Stimulated activated memory B cell treated with anti-CD40 and anti-IgM and Interleukin-4, amounts not matched to agents 10 μg/mL and 1 μg/mL and 100 μg/mL, for 72 hours (primary cell): Measurements from ENCODE around the gene DNAJC5.
"Not testable (repeated sequence)": the region's sequence is repeated elsewhere in the genome, so short reads cannot be mapped to it uniquely, and the experiment has no call there.

ENCODE experiments used
- ATAC-seq: fragments of 150-1000 bp; cut with Tn5 transposase; 2 replicates; pipeline ENCODE4 v1.10.0; 2021
- H3K27ac Mint-ChIP-seq: one replicate; pipeline ENCODE4 v1.8.0; 2022; ENCODE audit warnings: mild to moderate bottlenecking, mixed read lengths
- H3K27me3 Mint-ChIP-seq: one replicate; pipeline ENCODE4 v1.8.0; 2022; ENCODE audit warnings: mixed read lengths
- H3K36me3 Mint-ChIP-seq: one replicate; pipeline ENCODE4 v1.8.0; 2022; ENCODE audit warnings: mixed read lengths
- H3K4me1 Mint-ChIP-seq: one replicate; pipeline ENCODE4 v1.8.0; 2022; ENCODE audit warnings: mixed read lengths
- H3K4me3 Mint-ChIP-seq: one replicate; pipeline ENCODE4 v1.8.0; 2022; ENCODE audit warnings: mild to moderate bottlenecking, moderate library complexity, mixed read lengths
- H3K9me3 Mint-ChIP-seq: one replicate; pipeline ENCODE4 v1.8.0; 2022; ENCODE audit warnings: mixed read lengths

The DNAJC5 gene

DNA sequence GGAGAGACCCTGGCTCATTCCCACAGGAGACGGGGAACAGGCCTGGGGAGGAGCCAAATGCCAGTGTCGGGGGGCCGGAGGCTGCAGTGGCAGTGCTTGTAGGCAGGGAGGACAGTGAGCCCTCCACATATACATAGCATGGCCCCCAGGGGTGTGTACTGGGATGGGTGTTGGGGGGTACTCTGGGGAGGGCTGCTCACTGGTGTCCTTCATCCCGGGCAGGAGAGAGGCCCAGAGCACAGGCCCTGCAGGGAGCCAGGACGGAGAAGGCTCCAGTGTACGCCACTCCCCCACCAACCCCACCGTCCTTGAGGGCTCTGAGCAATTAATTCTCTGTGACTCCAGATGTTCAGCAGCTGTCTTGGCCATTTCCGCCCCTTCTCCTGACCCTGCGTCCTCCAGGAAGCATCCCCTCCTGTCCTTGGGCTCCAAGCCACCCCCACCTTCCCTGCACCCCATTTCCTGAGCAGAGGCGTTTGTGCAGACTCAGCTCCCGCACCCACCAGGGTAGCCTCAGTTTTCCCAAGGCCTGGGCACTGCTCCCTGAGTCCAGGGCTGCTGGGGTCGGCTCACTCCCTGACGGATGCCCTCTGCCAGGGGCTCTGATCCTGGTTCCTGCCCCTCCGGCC is 37.0 kb upstream of the DNAJC5 start:
- H3K9me3 Mint-ChIP-seq: no peaks in the 10 kb centered on the region
- H3K4me3 Mint-ChIP-seq: peak overlapping the region; percentile 7
- no peak for ATAC-seq
- H3K27me3 Mint-ChIP-seq: peaks cover 19% of the 10 kb centered on the region
- H3K36me3 Mint-ChIP-seq: peaks cover 13% of the 10 kb centered on the region
- peak overlapping the region; percentile 53 for H3K27ac Mint-ChIP-seq
- peaks cover 54% of the 10 kb centered on the region for H3K4me1 Mint-ChIP-seq

DNA sequence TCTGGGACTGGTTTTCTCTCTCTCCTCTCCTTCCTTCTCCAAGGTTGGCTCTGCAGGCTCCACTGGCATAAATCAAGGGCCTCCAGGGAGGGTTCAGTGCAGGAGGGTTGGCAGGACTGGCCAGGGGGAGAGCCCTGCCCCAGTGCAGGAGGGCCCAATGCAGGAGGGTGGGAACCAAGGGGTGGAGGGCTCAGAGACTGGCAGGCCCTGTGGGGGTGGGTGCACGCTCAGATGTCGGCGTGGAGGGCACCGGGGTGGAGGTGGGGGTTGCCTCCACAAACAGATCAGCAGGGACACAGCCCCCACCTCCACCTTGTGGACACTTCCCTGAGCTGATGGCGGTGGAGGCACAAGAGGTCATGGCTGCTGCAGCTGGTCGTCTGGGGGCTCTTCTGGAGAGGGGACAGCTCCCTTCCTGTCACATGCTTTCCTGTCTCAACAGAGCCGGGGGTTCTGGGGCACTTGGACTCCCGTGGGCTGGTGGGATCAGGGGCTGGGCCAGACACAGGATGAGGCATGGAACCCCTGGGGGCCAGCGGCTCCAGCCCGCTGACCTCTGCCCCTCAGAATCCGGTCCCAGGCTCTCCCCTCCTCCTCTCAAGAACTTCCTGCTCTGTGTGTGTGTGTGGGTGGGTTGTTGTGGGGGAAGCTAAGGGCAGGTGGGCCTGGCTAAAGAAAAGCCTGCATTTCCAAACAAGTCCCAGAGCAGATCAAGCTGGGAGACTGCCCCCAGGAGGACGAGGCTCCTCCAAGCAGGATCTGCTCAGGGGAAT is 36.3 kb upstream of the DNAJC5 start:
- Mint-ChIP-seq H3K27me3 (peaks cover 19% of the 10 kb centered on the region), H3K36me3 (peaks cover 18% of the 10 kb centered on the region), H3K9me3 (no peaks in the 10 kb centered on the region), H3K27ac (peak overlapping the region; percentile 53), H3K4me1 (peaks cover 61% of the 10 kb centered on the region), H3K4me3 (no peak overlapping the region)
- ATAC-seq: peak; percentile 28

DNA sequence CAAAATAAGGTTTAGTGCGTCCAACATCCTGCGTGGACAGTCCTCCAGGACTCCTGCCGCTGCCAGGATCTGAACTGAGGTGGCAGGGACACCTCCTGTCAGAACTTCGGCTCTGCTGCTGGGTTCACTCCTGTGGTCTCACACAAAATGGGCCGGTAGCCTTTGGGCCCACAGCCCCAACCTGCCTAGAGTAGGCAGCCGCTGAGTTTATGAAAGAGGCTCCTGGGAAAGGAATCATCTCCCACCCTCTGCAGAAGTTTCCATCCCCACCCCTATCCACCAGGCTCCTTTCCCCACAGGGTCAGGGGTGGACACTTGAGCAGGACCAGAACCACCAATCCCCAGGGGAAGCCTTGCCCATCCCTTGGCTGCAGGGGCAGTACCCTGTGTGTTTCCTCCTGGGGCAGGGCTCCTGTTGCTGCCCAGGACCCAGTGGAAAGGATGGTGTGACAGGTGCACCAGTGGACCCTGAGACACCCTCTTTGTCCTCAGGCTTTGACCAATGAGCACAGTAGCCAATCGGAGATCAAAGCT is 35.7 kb upstream of the DNAJC5 start:
- peaks cover 18% of the 10 kb centered on the region for H3K36me3 Mint-ChIP-seq
- ATAC-seq: no peak
- H3K27me3 Mint-ChIP-seq: peaks cover 16% of the 10 kb centered on the region
- H3K4me1 Mint-ChIP-seq: peaks cover 61% of the 10 kb centered on the region
- H3K4me3 Mint-ChIP-seq: no peak overlapping the region
- H3K27ac Mint-ChIP-seq: peak overlapping the region; percentile 53
- no peaks in the 10 kb centered on the region for H3K9me3 Mint-ChIP-seq

DNA sequence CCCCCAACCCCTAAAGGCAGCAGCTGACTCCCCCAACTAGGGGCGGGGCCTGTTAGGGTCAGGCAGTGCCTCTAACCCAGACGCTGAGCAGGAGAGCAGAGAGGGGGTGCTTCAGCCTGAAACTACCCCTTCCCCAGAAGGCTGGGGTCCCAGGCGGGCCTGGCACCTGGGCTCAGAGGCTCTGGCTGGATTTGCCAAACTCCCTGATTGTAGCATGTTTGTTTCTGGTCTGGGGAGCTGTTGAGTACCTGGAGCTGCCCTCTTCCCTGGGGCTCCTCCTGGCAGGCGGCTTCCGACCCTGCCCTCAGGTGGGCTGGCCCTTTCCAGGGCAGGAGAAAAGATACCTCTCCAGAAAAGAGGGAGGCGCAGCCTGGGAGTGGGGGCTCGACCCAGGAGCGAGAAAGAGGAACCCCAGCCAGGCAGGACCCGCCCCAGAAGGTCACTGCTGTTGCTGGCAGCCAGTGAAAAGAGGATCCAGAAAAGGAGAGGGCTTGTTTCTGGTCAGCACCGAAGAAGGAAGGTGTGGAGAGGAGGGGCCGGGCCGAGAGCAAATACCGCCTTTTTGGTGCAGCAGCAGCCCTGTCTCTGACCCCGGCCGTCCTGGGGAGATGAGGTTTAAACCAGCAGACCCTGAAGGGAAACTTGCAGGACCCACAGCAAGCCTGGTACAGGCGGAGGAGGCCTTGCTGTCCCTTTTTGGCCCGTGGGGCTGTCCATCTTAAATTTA is 34.4 kb upstream of the DNAJC5 start:
- Mint-ChIP-seq H3K4me3 (peak overlapping the region; percentile 20), H3K27ac (peak overlapping the region; percentile 60), H3K9me3 (no peaks in the 10 kb centered on the region), H3K27me3 (peaks cover 10% of the 10 kb centered on the region), H3K36me3 (peaks cover 18% of the 10 kb centered on the region), H3K4me1 (peaks cover 59% of the 10 kb centered on the region)
- ATAC-seq: no peak

DNA sequence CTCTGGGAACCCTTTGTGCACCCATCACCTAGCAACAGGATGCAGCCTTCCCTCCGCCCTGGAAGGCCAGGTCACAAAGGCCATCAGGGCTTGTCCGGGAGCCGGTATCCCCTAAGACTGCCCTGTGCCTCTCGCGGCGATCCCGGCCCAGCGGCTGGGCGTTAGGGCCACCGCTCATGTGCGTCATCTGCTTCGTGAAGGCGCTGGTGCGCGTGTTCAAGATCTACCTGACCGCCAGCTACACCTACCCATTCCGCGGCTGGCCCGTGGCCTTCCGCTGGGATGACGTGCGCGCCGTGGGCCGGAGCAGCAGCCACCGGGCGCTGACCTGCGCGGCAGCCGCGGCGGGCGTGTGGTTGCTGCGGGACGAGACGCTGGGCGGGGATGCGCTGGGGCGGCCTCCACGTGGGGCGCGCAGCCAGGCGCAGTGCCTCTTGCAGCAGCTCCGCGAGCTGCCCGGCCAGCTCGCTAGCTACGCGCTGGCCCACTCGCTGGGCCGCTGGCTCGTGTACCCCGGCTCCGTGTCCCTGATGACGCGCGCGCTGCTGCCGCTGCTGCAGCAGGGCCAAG is 33.5 kb upstream of the DNAJC5 start, which contains the start of gene ABHD16B:
TSS of gene ABHD16B (plus strand) at position 134 of the 570 bp plus-strand sequence. CDS start at position 177, 43 bp downstream.
- Mint-ChIP-seq H3K4me1 (peaks cover 67% of the 10 kb centered on the region), H3K36me3 (peaks cover 18% of the 10 kb centered on the region), H3K9me3 (no peaks in the 10 kb centered on the region), H3K27me3 (peaks cover 6% of the 10 kb centered on the region), H3K27ac (peak within 1 kb of the TSS; percentile 60), H3K4me3 (peak within 1 kb of the TSS; percentile 20)
- no peak for ATAC-seq

DNA sequence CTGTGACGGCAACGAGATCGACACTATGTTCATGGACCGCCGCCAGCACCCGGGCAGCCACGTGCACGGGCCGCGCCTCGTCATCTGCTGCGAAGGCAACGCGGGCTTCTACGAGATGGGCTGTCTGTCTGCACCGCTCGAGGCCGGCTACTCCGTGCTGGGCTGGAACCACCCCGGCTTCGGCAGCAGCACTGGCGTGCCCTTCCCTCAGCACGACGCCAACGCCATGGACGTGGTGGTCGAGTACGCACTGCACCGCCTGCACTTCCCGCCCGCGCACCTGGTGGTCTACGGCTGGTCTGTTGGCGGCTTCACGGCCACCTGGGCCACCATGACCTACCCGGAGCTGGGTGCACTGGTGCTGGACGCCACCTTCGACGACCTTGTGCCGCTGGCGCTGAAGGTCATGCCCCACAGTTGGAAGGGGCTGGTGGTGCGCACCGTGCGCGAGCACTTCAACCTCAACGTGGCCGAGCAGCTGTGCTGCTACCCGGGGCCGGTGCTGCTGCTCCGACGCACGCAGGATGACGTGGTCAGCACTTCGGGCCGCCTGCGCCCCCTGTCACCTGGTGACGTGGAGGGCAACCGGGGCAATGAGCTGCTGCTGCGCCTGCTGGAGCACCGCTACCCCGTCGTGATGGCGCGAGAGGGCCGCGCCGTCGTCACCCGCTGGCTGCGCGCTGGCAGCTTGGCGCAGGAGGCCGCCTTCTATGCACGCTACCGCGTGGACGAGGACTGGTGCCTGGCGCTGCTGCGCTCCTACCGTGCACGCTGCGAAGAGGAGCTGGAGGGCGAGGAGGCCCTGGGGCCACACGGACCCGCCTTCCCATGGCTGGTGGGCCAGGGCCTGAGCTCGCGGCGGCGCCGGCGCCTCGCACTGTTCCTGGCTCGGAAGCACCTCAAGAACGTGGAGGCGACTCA is 32.7 kb upstream of the DNAJC5 start:
- peaks cover 18% of the 10 kb centered on the region for H3K36me3 Mint-ChIP-seq
- no peaks in the 10 kb centered on the region for H3K27me3 Mint-ChIP-seq
- no peak overlapping the region for H3K27ac Mint-ChIP-seq
- peaks cover 62% of the 10 kb centered on the region for H3K4me1 Mint-ChIP-seq
- no peaks in the 10 kb centered on the region for H3K9me3 Mint-ChIP-seq
- ATAC-seq: no peak
- H3K4me3 Mint-ChIP-seq: no peak overlapping the region

DNA sequence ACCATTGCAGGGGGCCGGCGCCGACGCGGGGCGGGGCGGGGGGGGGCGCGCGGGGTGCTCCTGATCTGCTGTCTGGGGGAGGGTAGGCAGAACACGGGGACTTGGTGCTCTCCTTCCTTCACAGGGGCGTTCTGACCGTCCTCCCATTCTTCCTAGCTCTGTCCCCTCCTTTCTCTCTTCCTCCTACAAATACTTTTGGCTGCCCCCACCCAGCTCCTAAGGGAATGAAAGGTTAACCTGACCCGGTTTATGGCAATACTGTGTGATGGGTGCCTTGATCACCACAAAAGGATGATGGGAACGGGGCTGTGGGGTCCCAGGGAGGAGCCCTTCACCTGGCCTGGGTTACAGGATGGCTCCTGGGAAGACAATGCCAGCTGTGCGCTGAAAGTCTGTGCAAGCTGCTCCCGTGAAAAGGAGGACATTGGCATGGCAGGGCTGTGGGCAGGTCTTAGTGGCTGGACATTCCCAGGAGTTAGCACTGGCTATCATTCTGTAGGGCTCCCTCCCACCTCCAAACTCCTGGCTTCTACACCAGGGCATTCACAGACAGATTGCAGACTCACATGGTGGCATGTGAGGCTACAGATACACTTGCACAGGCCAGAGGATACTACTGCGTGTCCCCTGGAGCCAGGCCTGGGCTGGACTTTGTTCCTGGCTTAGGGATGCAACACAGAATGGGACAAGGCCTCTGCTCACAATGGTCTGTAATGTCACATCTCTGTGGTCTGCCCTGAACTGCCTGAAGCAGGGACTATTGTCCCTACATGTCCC is 31.7 kb upstream of the DNAJC5 start:
- no peaks in the 10 kb centered on the region for H3K9me3 Mint-ChIP-seq
- H3K4me3 Mint-ChIP-seq: peak overlapping the region; percentile 89
- no peak for ATAC-seq
- peaks cover 22% of the 10 kb centered on the region for H3K36me3 Mint-ChIP-seq
- peak overlapping the region; percentile 92 for H3K27ac Mint-ChIP-seq
- no peaks in the 10 kb centered on the region for H3K27me3 Mint-ChIP-seq
- peaks cover 56% of the 10 kb centered on the region for H3K4me1 Mint-ChIP-seq

DNA sequence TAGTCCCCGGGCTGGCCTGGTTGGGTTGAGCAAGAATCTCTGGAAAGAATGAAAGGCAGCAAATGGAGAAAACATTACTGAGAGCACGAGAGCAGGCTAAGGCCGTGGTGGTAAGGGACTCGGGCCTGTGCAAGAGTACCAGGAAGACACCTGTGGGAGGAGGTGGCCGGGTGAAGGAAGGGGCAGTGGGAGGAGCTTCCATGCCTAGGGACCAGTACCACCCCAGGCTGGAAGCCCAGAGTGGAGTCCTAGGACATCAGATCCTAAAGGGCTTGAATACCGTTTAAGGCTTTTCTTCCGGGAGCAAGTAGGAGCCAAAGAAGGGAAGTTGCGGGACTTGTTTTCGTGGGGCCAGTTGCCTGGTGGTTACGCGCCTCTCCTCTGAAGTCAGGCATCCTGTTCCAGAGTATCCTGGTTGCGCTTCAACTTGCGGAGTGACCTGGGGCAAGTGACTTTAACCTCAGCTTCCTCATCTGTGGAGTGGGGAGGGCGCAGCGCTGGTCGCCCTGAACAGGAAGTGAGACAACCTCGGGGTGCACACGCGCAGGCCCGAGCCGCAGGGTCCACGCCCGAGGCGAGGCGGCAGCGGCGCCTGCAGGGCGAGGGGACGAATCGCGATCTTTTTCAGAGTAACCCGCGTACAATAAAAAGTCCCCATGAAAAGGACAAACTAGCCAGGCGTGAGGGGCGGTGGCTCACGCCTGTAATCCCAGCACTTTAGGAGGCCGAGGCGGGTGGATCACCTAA is 31.0 kb upstream of the DNAJC5 start:
- Mint-ChIP-seq H3K27ac (peak overlapping the region; percentile 92), H3K36me3 (peaks cover 26% of the 10 kb centered on the region), H3K9me3 (no peaks in the 10 kb centered on the region), H3K4me1 (peaks cover 51% of the 10 kb centered on the region), H3K27me3 (no peaks in the 10 kb centered on the region), H3K4me3 (peak overlapping the region; percentile 89)
- peak; percentile 89 for ATAC-seq

DNA sequence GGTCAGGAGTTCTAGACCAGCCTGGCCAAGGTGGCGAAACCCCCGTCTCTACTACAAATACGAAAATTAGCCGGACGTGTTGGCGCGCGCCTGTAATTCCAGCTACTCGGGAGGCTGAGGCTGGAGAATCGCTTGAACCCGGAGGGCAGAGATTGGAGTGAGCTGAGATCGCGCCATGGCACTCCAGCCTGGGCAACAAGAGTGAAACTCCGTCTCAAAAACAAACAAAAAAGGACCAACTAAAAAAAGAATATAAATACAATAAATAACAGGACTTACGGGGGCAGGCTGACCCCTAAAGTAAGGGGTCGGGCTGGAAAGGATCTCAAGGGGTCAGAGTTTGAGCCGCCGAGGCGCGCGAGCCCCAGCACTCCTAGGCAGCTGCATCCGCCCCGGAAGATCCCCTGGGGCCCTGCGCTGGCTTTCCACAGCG is 30.4 kb upstream of the DNAJC5 start:
- Mint-ChIP-seq H3K4me3 (peak overlapping the region; percentile 89), H3K4me1 (peaks cover 45% of the 10 kb centered on the region), H3K27me3 (no peaks in the 10 kb centered on the region), H3K9me3 (no peaks in the 10 kb centered on the region), H3K27ac (peak overlapping the region; percentile 92), H3K36me3 (peaks cover 32% of the 10 kb centered on the region)
- ATAC-seq: peak; percentile 1

DNA sequence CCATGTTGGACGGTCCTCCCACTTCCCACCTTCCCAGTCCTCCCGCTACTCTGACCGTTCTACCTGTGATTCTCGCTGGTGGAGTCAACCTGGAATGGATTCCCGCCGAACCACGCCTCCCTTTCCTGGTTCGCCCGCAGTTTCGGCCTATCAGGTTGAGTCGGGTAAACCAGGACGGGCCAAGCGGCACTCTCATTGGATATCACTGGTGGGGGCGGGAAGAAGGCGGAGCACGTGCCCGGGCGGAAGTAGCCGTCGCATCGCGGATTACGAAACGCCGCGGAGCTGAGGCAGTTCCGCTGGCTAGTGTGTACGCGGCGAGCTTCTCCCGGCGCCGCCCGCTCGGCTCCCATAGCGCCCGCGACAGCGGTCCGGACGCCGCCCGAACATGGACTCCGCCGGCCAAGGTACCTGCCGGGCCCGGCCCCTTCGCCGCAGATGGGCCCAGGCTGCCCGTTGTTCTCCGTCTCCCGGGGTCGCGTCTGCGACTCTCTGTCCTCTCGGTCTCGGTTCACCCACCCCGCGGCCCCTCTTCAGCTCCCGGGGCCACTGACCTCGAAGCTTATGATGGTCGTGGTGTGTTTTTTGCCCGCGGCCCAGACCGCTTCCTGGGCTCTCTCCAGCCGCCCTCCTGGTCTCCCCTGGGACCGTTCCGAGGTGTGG is 29.8 kb upstream of the DNAJC5 start, which contains the start of gene TPD52L2:
TSS of gene TPD52L2 (plus strand) at position 293 of the 663 bp plus-strand sequence. CDS start at position 389, 96 bp downstream.
- Mint-ChIP-seq H3K36me3 (peaks cover 34% of the 10 kb centered on the region), H3K4me1 (peaks cover 44% of the 10 kb centered on the region), H3K27ac (peak within 1 kb of the TSS; percentile 92), H3K9me3 (no peaks in the 10 kb centered on the region), H3K27me3 (no peaks in the 10 kb centered on the region), H3K4me3 (peak within 1 kb of the TSS; percentile 89)
- ATAC-seq: peak; percentile 93

DNA sequence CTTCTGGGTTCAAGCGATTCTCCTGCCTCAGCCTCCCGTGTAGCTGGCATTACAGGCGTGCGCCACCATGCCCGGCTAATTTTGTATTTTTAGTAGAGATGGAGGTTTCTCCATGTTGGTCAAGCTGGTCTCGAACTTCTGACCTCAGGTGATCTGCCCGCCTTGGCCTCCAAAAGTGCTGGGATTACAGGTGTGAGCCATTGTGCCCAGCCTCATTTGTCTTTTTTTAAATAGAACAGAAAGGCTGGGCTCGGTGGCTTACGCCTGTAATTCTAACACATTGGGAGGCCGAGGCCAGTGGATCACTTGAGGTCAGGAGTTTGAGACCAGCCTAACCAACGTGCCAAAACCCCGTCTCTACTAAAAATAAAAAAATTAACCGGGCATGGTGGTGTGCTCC is 27.9 kb upstream of the DNAJC5 start:
- H3K4me3 Mint-ChIP-seq, H3K9me3 Mint-ChIP-seq, H3K27ac Mint-ChIP-seq, H3K27me3 Mint-ChIP-seq, ATAC-seq: not testable (repeated sequence)
- Mint-ChIP-seq H3K36me3 (peaks cover 24% of the 10 kb centered on the region), H3K4me1 (peaks cover 35% of the 10 kb centered on the region)

DNA sequence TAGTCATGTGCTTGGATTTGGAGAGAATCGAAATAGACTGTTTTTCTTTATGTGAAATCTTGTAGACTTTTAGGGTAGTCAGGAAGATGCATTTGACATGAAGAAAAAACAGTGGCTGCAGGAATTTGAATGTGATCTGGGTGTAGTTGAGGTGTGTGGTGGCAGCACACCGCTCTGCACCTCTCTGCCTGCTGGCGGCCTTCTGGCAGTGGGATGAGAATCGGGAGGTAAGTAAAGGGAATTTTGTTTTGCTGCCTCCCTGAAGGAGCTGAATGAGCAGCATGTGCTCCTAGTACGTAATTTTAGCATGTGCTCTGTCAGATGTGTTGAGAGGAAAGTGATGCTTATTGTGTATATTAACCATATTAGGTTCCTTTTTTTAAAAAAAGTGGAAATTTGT is 26.7 kb upstream of the DNAJC5 start:
- peaks cover 18% of the 10 kb centered on the region for H3K36me3 Mint-ChIP-seq
- no peak overlapping the region for H3K27ac Mint-ChIP-seq
- no peaks in the 10 kb centered on the region for H3K9me3 Mint-ChIP-seq
- no peaks in the 10 kb centered on the region for H3K27me3 Mint-ChIP-seq
- H3K4me3 Mint-ChIP-seq: no peak overlapping the region
- ATAC-seq: no peak
- H3K4me1 Mint-ChIP-seq: peaks cover 30% of the 10 kb centered on the region
